Liver (tissue), 9 donors: ENCODE results near the gene LONRF2. TPM values are rescaled to one million over a fixed set of nuclear protein-coding genes. Genes with fewer than 3 reads are reported as not detected.

Experiments used
- DNase-seq: peaks from one replicate; pipeline ENCODE4 v3.0.0-alpha.2; 2017; ENCODE audit warnings: low spot score
- H3K27ac ChIP-seq, 2 donors: one replicate each; pipeline ENCODE4 v1.7.0; 2013; ENCODE audit warnings: inconsistent platforms in 2 of 2, low read length in 2 of 2, control low read depth in 1 of 2, low read depth in 1 of 2, mild to moderate bottlenecking in 1 of 2
- H3K27me3 ChIP-seq, 4 donors: one replicate each; pipeline versions ENCODE4 v1.6.1 to v1.7.0; 2013; ENCODE audit warnings: low read length in 3 of 4, inconsistent platforms in 1 of 4, mild to moderate bottlenecking in 1 of 4, moderate library complexity in 1 of 4; ENCODE audit not compliant: control insufficient read depth in 4 of 4, insufficient read depth in 4 of 4
- H3K36me3 ChIP-seq, 4 donors: one replicate each; pipeline versions ENCODE4 v1.6.1 to v1.7.0; 2013; ENCODE audit warnings: low read length in 3 of 4, mild to moderate bottlenecking in 3 of 4, low read depth in 1 of 4, moderate library complexity in 1 of 4; ENCODE audit not compliant: control insufficient read depth in 4 of 4, insufficient read depth in 3 of 4
- H3K4me1 ChIP-seq, 4 donors: one replicate each; pipeline versions ENCODE4 v1.6.1 to v1.7.0; 2013; ENCODE audit warnings: low read length in 3 of 4, mild to moderate bottlenecking in 3 of 4, moderate library complexity in 1 of 4; ENCODE audit not compliant: control insufficient read depth in 4 of 4, insufficient read depth in 4 of 4
- H3K4me3 ChIP-seq, 3 donors: one replicate each; pipeline versions ENCODE4 v1.6.1 to v1.7.0; 2013; ENCODE audit warnings: low read length in 3 of 3, control low read depth in 1 of 3, low read depth in 1 of 3, mild to moderate bottlenecking in 1 of 3
- H3K9ac ChIP-seq, 2 donors: one replicate each; pipeline ENCODE4 v1.7.0; 2013; ENCODE audit warnings: low read length in 2 of 2, mild to moderate bottlenecking in 2 of 2, moderate library complexity in 2 of 2, control low read depth in 1 of 2, low read depth in 1 of 2
- H3K9me3 ChIP-seq, 4 donors: one replicate each; pipeline versions ENCODE4 v1.6.1 to v1.7.0; 2013; ENCODE audit warnings: low read length in 3 of 4; ENCODE audit not compliant: control insufficient read depth in 4 of 4
- EGR1 ChIP-seq, 2 donors: IDR thresholded peaks; 2 replicates each; pipeline ENCODE4 v1.6.1; 2016 to 2018; ENCODE audit warnings: antibody characterized with exemption in 2 of 2, low read depth in 2 of 2
- FOXA1 ChIP-seq: IDR thresholded peaks from 2 replicates; pipeline ENCODE4 v1.6.1; 2016; ENCODE audit warnings: antibody characterized with exemption
- FOXA2 ChIP-seq: IDR thresholded peaks from 2 replicates; pipeline ENCODE4 v1.6.1; 2016; ENCODE audit warnings: antibody characterized with exemption
- GABPA ChIP-seq, 2 donors: IDR thresholded peaks in 1 of 2; conservative IDR thresholded peaks in 1 of 2; 2 replicates each; pipeline ENCODE4 v1.6.1; 2016; ENCODE audit warnings: antibody characterized with exemption in 2 of 2, mild to moderate bottlenecking in 1 of 2, moderate library complexity in 1 of 2
- HNF4A ChIP-seq, 2 donors: conservative IDR thresholded peaks; 2 replicates each; pipeline ENCODE4 v1.6.1; 2016; ENCODE audit warnings: antibody characterized with exemption in 2 of 2, mild to moderate bottlenecking in 2 of 2
- HNF4G ChIP-seq: IDR thresholded peaks from 2 replicates; pipeline ENCODE4 v1.6.1; 2016; ENCODE audit warnings: antibody characterized with exemption
- JUND ChIP-seq, 2 donors: IDR thresholded peaks; 2 replicates each; pipeline ENCODE4 v1.6.1; 2016; ENCODE audit warnings: antibody characterized with exemption in 2 of 2
- NR2F2 ChIP-seq: IDR thresholded peaks from 2 replicates; pipeline ENCODE4 v1.6.1; 2016; ENCODE audit warnings: antibody characterized with exemption
- RAD21 ChIP-seq, 2 donors: IDR thresholded peaks; 2 replicates each; pipeline ENCODE4 v1.6.1; 2016; ENCODE audit warnings: antibody characterized with exemption in 2 of 2, mild to moderate bottlenecking in 2 of 2
- RXRA ChIP-seq, 2 donors: IDR thresholded peaks; 2 replicates each; pipeline ENCODE4 v1.6.1; 2017 to 2018; ENCODE audit warnings: antibody characterized with exemption in 2 of 2, mild to moderate bottlenecking in 1 of 2
- SP1 ChIP-seq: IDR thresholded peaks from 2 replicates; pipeline ENCODE4 v1.6.1; 2018; ENCODE audit warnings: antibody characterized with exemption, mild to moderate bottlenecking
- TAF1 ChIP-seq: conservative IDR thresholded peaks from 2 replicates; pipeline ENCODE4 v1.6.1; 2016; ENCODE audit warnings: antibody characterized with exemption, mild to moderate bottlenecking
- YY1 ChIP-seq: IDR thresholded peaks from 2 replicates; pipeline ENCODE4 v1.6.1; 2016; ENCODE audit warnings: antibody characterized with exemption, mild to moderate bottlenecking
- WGBS: extraction: QIAGEN DNeasy Blood & Tissue Kit; methylation state at CpG from one replicate; pipeline ENCODE4 v1.1.7; 2013; 5-methylcytosine and 5-hydroxymethylcytosine counted together
- polyA plus RNA-seq, 2 donors: library from polyadenylated mRNA; stranded (reverse) in 1 of 2; unstranded in 1 of 2; fragments of 200-250 nt in 1 of 2; fragments of >200 nt in 1 of 2; fragmentation: Nextera tagmentation in 1 of 2; extraction: Ambion mirVana in 1 of 2; gene quantifications; one replicate each; pipeline versions ENCODE4 v1.2.1 to v1.2.3, GENCODE V29; 2013 to 2015
- total RNA-seq, 2 donors: library from RNA; depleted of rRNA; stranded (reverse); fragments of >200 nt; gene quantifications; one replicate each; pipeline ENCODE4 v1.2.3, GENCODE V29; 2014
- TF ChIP-seq, protein P1 (sequence below): fragments of 150-350 bp; IDR thresholded peaks from 2 replicates; pipeline ENCODE4 v1.5.1; 2017; ENCODE audit warnings: improper control_type of control experiment, low read depth, low read length; ENCODE audit not compliant: missing input control
- TF ChIP-seq, protein P2 (sequence below): IDR thresholded peaks from 2 replicates; pipeline ENCODE4 v1.6.1; 2016; ENCODE audit warnings: antibody characterized with exemption
- TF ChIP-seq, protein P3 (sequence below): IDR thresholded peaks from 2 replicates; pipeline ENCODE4 v1.6.1; 2016; ENCODE audit warnings: antibody characterized with exemption
- TF ChIP-seq, protein P4 (sequence below): IDR thresholded peaks from 2 replicates; pipeline ENCODE4 v1.6.1; 2016; ENCODE audit warnings: antibody characterized with exemption
- TF ChIP-seq, protein P5 (sequence below): IDR thresholded peaks from 2 replicates; pipeline ENCODE4 v1.6.1; 2016; ENCODE audit warnings: antibody characterized with exemption, mild to moderate bottlenecking
- donor health status: healthy.
- donor health status: healthy.
- donor health status: healthy.
- donor health status: healthy.
- donor health status: healthy.

Gene LONRF2
- total and polyA plus RNA-seq, 4 donors: 0.06 to 3.7 (median 0.24) TPM

DNA sequence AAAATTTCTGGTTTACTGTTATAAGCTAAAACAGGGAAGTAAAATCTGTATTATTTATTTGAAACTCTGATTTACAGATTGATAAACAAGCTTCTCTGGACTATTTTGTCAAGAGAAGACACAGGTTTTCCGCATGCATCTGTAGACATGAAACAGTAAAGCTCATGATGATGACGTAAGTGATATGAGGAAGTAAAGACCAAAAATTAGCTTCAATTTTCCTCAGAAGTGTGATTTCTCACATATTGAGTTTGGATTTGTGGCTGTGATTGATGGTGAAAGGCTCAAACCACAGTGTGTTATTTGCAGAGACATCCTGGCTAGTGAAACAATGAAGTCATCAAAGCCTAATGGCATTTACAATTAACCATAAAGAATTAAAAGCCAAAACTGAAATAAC is 12.6 kb upstream of the LONRF2 start:
- no peak overlapping the region for H3K9ac ChIP-seq
- WGBS: 88% methylated on average over 2 of the region's 2 CpGs
- H3K9me3 ChIP-seq: no peaks in the 10 kb centered on the region
- H3K27me3 ChIP-seq: peaks cover 0 to 3% (median 0%) of the 10 kb centered on the region in 4 donors
- H3K36me3 ChIP-seq: no peaks in the 10 kb centered on the region
- no peaks in the 10 kb centered on the region for H3K4me1 ChIP-seq
- no peak overlapping the region for H3K27ac ChIP-seq
- H3K4me3 ChIP-seq: no peak overlapping the region
- TF ChIP-seq JUND (IDR thresholded peaks at IDR 0.05) (no peak), RXRA (IDR thresholded peaks at IDR 0.05) (no peak), FOXA2 (no peak), SP1 (no peak), EGR1 (IDR thresholded peaks at IDR 0.05; ENCODE audit: low read depth in 2 of 2) (no peak), FOXA1 (no peak), HNF4A (conservative IDR thresholded peaks at IDR 0.05) (no peak), NR2F2 (no peak), HNF4G (no peak), YY1 (no peak), RAD21 (IDR thresholded peaks at IDR 0.05) (no peak), GABPA (IDR thresholded peaks at IDR 0.05 in 1 of 2, conservative IDR thresholded peaks at IDR 0.05 in 1 of 2) (no peak), TAF1 (no peak)
- TF ChIP-seq, protein P1, sequence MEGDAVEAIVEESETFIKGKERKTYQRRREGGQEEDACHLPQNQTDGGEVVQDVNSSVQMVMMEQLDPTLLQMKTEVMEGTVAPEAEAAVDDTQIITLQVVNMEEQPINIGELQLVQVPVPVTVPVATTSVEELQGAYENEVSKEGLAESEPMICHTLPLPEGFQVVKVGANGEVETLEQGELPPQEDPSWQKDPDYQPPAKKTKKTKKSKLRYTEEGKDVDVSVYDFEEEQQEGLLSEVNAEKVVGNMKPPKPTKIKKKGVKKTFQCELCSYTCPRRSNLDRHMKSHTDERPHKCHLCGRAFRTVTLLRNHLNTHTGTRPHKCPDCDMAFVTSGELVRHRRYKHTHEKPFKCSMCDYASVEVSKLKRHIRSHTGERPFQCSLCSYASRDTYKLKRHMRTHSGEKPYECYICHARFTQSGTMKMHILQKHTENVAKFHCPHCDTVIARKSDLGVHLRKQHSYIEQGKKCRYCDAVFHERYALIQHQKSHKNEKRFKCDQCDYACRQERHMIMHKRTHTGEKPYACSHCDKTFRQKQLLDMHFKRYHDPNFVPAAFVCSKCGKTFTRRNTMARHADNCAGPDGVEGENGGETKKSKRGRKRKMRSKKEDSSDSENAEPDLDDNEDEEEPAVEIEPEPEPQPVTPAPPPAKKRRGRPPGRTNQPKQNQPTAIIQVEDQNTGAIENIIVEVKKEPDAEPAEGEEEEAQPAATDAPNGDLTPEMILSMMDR: no peak
- TF ChIP-seq, protein P2, sequence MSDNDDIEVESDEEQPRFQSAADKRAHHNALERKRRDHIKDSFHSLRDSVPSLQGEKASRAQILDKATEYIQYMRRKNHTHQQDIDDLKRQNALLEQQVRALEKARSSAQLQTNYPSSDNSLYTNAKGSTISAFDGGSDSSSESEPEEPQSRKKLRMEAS: no peak
- TF ChIP-seq, protein P3, sequence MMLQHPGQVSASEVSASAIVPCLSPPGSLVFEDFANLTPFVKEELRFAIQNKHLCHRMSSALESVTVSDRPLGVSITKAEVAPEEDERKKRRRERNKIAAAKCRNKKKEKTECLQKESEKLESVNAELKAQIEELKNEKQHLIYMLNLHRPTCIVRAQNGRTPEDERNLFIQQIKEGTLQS: no peak
- TF ChIP-seq, protein P4, sequence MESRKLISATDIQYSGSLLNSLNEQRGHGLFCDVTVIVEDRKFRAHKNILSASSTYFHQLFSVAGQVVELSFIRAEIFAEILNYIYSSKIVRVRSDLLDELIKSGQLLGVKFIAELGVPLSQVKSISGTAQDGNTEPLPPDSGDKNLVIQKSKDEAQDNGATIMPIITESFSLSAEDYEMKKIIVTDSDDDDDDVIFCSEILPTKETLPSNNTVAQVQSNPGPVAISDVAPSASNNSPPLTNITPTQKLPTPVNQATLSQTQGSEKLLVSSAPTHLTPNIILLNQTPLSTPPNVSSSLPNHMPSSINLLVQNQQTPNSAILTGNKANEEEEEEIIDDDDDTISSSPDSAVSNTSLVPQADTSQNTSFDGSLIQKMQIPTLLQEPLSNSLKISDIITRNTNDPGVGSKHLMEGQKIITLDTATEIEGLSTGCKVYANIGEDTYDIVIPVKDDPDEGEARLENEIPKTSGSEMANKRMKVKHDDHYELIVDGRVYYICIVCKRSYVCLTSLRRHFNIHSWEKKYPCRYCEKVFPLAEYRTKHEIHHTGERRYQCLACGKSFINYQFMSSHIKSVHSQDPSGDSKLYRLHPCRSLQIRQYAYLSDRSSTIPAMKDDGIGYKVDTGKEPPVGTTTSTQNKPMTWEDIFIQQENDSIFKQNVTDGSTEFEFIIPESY: no peak
- TF ChIP-seq, protein P5, sequence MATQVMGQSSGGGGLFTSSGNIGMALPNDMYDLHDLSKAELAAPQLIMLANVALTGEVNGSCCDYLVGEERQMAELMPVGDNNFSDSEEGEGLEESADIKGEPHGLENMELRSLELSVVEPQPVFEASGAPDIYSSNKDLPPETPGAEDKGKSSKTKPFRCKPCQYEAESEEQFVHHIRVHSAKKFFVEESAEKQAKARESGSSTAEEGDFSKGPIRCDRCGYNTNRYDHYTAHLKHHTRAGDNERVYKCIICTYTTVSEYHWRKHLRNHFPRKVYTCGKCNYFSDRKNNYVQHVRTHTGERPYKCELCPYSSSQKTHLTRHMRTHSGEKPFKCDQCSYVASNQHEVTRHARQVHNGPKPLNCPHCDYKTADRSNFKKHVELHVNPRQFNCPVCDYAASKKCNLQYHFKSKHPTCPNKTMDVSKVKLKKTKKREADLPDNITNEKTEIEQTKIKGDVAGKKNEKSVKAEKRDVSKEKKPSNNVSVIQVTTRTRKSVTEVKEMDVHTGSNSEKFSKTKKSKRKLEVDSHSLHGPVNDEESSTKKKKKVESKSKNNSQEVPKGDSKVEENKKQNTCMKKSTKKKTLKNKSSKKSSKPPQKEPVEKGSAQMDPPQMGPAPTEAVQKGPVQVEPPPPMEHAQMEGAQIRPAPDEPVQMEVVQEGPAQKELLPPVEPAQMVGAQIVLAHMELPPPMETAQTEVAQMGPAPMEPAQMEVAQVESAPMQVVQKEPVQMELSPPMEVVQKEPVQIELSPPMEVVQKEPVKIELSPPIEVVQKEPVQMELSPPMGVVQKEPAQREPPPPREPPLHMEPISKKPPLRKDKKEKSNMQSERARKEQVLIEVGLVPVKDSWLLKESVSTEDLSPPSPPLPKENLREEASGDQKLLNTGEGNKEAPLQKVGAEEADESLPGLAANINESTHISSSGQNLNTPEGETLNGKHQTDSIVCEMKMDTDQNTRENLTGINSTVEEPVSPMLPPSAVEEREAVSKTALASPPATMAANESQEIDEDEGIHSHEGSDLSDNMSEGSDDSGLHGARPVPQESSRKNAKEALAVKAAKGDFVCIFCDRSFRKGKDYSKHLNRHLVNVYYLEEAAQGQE: no peak
- DNase-seq: no peak
